AG08396 (cell line): ENCODE data around the gene KICS2.

ENCODE experiments used
- DNase-seq: peaks from one replicate; pipeline ENCODE4 v3.0.0; 2012; ENCODE audit warnings: low spot score, mixed read lengths

KICS2 gene

GRCh38 chr12:64173456-64173855, 48.6 kb downstream of the KICS2 start:
- no peak for DNase-seq
